Activated CD4-positive, alpha-beta T cell treated with anti-CD3 and anti-CD28 coated beads for 1 hour (primary cell): ENCODE measurements around the gene TREM2.

Experiments
- DNase-seq: peaks from one replicate; pipeline ENCODE4 v3.0.0-alpha.2; 2020

Gene TREM2

DNA sequence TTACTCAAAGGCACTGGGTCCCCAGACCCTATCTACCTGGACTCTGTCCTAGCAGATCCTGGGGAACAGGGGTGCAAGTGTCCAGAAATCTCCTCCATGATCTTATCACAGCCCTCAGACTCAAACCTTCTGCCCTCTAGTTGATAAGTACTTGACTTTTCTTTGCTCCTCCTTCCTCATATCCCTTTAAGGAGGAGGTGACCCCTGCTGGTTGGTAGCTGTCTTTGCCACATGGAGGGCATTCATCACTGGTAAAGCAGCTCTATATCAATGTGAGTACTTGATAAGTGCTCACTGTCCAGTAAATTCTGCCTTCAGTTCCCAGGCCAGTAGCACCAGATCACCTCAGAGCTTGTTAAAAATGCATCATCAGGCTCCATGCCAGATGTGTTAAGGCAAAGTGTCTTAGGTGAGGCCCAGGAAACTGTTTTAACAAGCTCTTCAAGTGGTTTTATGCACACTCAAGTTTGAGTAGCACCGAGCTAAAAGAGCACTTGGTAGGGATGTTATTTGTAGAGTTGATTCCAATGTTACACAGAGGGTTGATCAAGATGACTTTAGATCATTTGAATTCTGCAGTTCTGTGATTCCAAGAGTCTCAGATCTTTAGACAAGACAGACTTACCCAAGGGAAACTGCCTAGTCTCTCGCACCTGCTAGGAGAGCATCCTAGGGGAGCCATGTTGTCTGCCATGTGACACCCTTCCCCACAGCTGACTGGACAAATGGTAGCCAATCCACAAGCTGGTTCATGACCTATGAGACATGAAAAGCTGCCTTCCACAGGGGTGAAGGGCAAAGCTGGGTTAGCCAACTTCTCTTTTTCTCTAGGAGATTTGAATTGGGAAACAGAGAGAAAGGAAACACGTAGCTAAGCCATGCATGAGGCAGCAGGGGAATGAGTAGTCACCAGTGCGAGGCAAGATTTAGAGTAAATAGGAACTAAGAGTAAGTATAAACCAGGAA lies 19.4 kb upstream of the TREM2 start:
- no peak for DNase-seq

DNA sequence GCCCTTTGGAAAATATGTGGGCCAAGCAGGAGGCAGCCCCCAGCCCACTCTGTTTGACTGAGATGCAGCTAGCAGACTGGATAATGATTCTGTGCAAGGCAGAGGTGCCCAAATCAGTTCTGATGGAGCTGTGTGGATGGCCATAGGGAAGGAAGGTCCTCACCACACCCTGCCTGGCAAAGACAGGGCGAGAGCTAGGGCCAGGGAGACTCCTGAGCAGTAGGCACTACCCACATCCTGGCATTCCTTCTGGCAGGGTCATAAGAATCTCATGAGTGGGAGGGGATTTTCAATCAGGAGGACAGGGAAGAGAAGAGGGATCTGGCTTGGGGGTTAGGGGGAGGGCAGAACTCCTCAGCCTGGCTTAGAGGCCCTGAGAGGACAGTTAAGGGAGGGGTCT lies 18.6 kb upstream of the TREM2 start:
- DNase-seq = no peak

DNA sequence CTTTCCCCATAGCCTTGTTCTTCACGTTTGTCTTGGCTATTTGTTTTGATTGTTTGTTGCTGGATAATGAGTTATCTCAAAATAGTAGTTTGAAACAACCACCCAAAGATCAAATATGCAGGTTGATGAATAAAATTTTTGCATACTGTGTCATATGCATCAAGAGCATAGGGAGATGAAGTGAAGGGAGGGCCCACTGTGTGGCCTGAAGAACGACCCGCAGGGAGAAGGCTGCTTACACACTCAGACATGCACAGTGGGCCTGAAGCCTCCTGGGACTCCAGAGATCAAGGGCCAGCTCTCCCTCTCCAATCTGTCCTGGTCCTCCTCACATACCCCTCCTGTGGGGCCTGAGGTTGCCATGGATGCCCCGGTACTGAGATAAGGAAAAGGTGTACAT lies 16.2 kb upstream of the TREM2 start:
- no peak for DNase-seq

- no peak for DNase-seq
These were observed 14.8 kb upstream of the TREM2 start for GRCh38 chr6:41177695-41178094.

DNA sequence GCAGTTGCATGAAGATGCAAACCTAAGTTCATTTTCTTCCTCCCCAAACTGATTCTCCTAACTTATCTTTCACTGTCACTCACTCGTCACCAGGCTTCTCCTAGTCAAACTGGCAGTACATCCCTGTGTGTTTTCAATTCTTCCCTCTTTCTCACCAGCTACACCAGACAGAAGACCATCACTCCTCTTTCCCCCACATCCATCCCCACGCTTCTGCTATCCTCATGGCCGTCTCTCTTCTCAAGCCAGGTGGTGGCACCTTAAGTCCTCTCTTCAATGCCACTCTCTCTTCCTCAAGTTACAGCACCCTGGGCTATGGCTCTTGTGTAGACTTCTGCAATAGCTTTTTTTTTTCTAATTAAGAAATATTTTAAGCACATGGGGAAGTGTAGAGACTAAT lies 14.4 kb upstream of the TREM2 start:
- no peak for DNase-seq

DNA sequence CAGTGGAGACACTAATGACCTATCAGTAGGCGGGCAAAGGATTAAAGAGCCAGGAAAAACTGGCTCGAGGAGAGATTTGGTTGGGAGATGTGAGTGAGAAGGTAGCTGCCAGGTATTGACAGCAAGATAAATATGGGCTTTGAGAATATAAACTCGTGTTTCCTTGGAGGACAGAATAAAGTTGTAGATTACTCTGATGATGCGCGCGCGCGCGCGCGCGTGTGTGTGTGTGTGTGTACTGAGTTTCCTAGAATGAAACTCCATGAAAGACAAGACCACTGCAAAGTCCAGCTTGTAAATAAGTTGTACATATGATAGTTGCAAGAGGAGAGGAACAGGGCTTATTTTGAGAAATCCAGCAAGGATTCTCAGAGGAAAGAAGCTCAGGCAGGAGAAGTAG lies 13.3 kb upstream of the TREM2 start:
- no peak for DNase-seq

DNA sequence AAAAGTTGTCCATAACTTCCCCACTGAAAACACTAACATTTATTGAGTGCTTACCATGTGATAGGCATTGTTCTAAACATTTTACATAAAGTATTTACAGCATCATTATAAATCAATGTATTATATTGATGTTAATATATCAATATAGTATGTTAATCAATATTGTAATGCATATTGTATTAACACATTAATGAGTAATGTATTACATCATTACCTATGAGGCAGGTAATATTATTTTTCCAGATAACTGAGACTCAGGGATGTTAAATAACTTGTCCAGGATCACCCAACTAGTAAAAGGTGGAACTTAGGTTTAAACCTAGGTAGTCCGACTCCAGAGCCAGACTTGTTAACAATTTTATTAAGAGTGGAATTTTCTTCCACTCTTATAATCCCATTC lies 12.2 kb upstream of the TREM2 start:
- DNase-seq = no peak

GRCh38 chr6:41174610-41175009 lies 11.7 kb upstream of the TREM2 start:
- DNase-seq = no peak

DNA sequence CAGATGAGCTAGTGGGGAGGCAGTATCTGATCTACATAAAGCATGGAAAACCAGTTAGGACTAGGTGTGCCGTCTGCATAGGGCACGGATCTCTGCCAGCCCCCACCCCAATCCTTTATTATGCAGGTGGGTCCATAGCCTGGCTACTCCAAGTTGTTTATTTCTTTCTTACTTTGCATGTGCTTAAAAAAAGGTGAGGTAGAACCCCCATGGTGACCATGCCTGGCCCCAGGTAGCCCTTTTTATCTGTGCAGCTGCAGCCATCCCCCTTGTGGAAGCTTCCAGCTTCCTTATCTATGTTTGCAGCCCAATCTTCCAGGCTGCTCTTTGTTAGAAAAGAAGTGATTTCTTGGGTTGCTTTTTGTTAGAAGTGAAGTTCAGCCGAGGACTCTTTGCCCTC lies 9.0 kb upstream of the TREM2 start:
- no peak for DNase-seq

DNA sequence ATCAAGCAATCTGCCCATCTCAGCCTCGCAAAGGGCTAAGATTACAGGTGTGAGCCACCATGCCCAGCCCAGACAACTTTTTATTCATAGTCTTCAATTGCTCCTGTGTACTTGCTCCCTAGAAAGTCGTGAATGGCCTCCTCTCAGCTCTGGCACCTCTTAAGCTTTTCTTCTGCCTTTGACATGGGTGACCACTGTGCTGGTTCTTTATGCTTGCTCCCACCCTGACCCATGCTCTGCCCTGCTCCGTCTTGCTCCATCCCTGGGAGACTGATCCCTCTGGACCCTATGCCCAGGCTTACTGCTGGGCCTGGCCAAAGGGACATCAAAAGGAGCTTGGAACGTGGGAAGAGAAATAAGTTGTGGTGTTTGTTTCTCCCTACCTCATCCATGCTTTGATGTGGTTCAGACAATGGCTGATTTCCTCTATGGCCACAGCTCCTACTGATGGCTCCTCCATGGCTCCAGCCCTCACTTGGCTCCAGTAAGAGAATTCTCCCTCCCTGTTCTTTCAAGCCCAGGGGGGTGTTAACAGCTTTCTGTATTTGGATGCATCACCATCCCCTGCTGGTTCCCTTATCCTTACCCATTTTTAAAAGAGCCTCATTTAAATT lies 7.7 kb upstream of the TREM2 start:
- no peak for DNase-seq

GRCh38 chr6:41167173-41167963 lies 4.5 kb upstream of the TREM2 start:
- DNase-seq = no peak

DNA sequence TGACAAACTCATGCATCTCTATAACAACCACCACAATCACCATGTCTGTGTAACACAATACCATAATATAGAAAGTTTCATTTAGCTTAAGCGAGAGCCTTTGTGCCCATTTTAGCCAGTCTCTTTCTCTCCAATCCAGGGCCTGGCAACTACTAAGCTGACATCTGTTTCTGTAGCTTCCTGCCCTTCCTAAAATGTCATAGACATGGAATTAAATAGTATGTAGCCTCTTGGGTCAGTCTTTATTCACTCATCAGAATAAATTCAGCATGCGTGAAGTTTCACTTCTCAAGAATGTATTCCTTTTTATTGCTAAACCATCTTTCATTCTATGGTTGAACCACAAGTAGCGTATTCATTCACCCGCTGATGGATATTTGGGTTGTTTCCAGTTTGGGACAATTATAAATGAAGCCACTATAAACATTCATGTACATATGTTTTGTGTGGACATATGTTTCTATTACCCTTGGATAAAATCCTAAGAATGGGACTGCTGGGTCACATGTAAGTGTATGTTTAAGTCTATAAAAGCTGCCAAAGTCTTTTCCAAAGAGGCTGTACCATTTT lies 1.7 kb upstream of the TREM2 start:
- DNase-seq = no peak

GRCh38 chr6:41163419-41163717 lies 452 bp upstream of the TREM2 start:
- no peak for DNase-seq

- DNase-seq = no peak
These were observed 914 bp downstream of the TREM2 start for GRCh38 chr6:41161851-41162552.

GRCh38 chr6:41161380-41161779 lies 1.5 kb downstream of the TREM2 start:
- no peak for DNase-seq

GRCh38 chr6:41160933-41161332 lies 2.0 kb downstream of the TREM2 start:
- DNase-seq = no peak

DNA sequence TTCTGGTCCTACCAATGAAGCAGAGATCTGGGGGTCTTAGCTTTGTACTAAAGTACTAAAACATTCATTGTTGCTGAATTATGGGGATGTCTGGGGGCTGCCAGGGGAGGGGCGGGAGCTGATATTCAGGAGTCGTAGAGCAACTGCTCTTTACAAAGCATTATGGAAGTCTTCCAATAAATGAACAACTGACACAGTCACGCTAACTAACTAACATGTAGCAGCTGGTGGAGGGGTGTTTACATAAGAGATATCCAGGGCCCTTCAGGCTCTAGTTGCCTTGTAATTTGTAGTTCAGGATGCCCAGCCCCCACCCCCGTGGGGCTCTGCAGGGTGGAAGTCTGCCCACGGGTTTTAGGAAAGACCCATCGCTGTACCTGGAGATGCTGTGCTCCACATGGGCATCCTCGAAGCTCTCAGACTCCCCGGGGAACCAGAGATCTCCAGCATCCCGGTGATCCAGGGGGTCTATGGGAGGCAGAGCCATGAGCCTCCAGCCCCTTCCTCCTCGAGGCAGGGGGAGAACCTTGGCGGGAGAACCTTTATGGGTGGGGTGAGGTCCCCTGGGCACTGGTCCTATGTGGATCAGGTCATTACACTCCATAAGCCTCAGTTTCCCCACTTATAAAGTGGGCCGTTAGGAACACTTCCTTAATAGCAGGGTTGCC lies 3.4 kb downstream of the TREM2 start:
- no peak for DNase-seq

GRCh38 chr6:41157323-41157722 lies 5.6 kb downstream of the TREM2 start:
- no peak for DNase-seq

DNA sequence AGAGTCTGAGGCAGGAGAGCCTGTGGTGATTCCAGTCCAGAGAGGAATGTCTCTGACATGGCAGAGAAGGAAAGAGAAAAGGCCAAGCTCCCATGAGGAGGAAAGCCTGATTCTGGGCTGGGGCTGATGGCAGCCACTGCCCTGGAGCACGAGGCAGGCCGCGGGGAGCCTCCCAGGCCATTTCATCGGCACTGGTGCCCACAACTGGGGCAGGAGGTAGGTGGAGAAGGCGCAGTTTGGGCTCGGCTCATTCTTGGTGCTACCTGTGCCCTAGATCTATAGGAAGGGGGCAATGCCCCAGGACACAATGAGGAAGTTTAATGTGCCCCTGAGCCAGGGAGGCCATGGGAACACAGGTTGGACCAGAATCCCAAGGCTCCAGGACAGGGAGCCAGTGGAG lies 6.1 kb downstream of the TREM2 start:
- DNase-seq = no peak

DNA sequence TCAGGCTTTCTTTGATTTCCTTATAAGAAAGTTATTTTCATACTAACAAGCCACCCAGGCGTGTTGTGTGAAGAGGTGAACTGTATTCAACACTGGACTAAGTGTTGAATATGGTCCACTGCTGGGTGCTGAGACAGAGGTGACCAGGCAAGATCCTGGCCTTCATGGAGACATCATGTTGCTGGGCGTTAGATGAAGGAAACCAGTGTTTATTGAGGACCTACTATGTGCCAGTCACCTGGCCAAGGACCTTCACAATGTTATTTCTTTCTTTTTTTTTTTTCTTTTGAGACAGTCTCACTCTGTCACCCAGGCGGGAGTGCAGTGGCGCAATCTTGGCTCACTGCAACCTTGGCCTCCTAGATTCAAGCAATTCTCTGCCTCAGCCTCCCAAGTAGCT lies 6.9 kb downstream of the TREM2 start:
- no peak for DNase-seq

GRCh38 chr6:41155132-41155805 lies 7.6 kb downstream of the TREM2 start:
- DNase-seq = no peak
